HepG2 (cell line): ENCODE data around the gene POFUT2. TPM values are rescaled to one million over a fixed set of nuclear protein-coding genes. Genes with fewer than 3 reads are reported as not detected.
A peak's percentile ranks its signal among the peaks of the same experiment; 100 is the strongest.

ENCODE experiments used
- ATAC-seq: fragments of 200-7000 bp; cut with Tn5 transposase; 3 replicates; pipeline ENCODE4 v1.9.1; 2020; ENCODE audit warnings: mild to moderate bottlenecking, moderate library complexity
- BruUV-seq: library from RNA; stranded (reverse); fragments of 400-500 nt; replicated peaks from 2 replicates; lab custom pipeline; 2021; lab: Mats Ljungman, UMichigan
- CTCF ChIA-PET: fragments of 300-600 bp; formaldehyde crosslinking; extraction: SDS; loops from one replicate; lab custom pipeline; 2021; ENCODE audit warnings: low total read pairs, inconsistent platforms, low intra/inter-chr PET ratio; lab: Yijun Ruan, JAX
- POLR2A ChIA-PET: fragments of 350-600 bp; sonication (Branson Sonifier 250); formaldehyde crosslinking; loops from one replicate; lab custom pipeline; 2020; ENCODE audit warnings: antibody characterized with exemption, inconsistent platforms; lab: Yijun Ruan, JAX
- DNase-seq: peaks from one replicate; pipeline ENCODE4 v3.0.0-alpha.2; 2015; ENCODE audit warnings: low spot score
- FAIRE-seq: peaks from 3 replicates; lab custom pipeline; 2011; peaks lifted over from hg19 to GRCh38; lab: Jason Lieb, UNC
- H2AFZ ChIP-seq: one replicate; pipeline ENCODE4 v1.6.1; 2011; ENCODE audit warnings: low read length, inconsistent platforms
- H3K27ac ChIP-seq: fragments of 300-600 bp; 3 replicates; pipeline ENCODE4 v1.8.0; 2011; ENCODE audit warnings: mixed run types, mild to moderate bottlenecking, mixed read lengths, low read length, inconsistent platforms; ENCODE audit not compliant: insufficient read depth; ENCODE audit errors: extremely low read length
- H3K27me3 ChIP-seq, 2 experiments: fragments of 200-600 bp in 1 of 2; 2 replicates in 1 of 2; 3 replicates in 1 of 2; pipeline versions ENCODE4 v1.6.0 to v1.8.0; 2011; ENCODE audit warnings: low read length in 2 of 2, mild to moderate bottlenecking in 2 of 2, moderate library complexity in 2 of 2, inconsistent platforms in 1 of 2; ENCODE audit not compliant: insufficient read depth in 2 of 2, control insufficient read depth in 1 of 2
- H3K36me3 ChIP-seq, 2 experiments: fragments of 200-600 bp in 1 of 2; replicated peaks in 1 of 2; 2 replicates in 1 of 2; 3 replicates in 1 of 2; pipeline versions ENCODE4 v1.5.1 to v1.8.0; 2011; ENCODE audit warnings: low read length in 2 of 2, inconsistent platforms in 1 of 2; ENCODE audit not compliant: insufficient read depth in 2 of 2, control insufficient read depth in 1 of 2
- H3K4me1 ChIP-seq: 2 replicates; pipeline ENCODE4 v1.5.1; 2012; ENCODE audit warnings: low read length, inconsistent platforms; ENCODE audit not compliant: insufficient read depth
- H3K4me2 ChIP-seq: 2 replicates; pipeline ENCODE4 v1.6.0; 2011; ENCODE audit warnings: low read depth, low read length, inconsistent platforms
- H3K4me3 ChIP-seq, 3 experiments: fragments of 200-600 bp in 1 of 3; sonication (generic), shearing (Covaris generic) in 1 of 3; replicated peaks in 1 of 3; 2 replicates each; pipeline ENCODE4 v1.5.1; 2011 to 2016; ENCODE audit warnings: low read length in 3 of 3, inconsistent platforms in 2 of 3, low read depth in 2 of 3, mild to moderate bottlenecking in 2 of 3, control low read depth in 1 of 3, mixed read lengths in 1 of 3; ENCODE audit not compliant: insufficient read depth in 1 of 3
- H3K79me2 ChIP-seq: one replicate; pipeline ENCODE4 v1.6.1; 2011; ENCODE audit warnings: low read length, inconsistent platforms; ENCODE audit not compliant: insufficient read depth
- H3K9ac ChIP-seq: 2 replicates; pipeline ENCODE4 v1.6.0; 2011; ENCODE audit warnings: mild to moderate bottlenecking, low read depth, low read length, inconsistent platforms; ENCODE audit not compliant: insufficient read depth
- H3K9me3 ChIP-seq: 2 replicates; pipeline ENCODE4 v1.5.1; 2012; ENCODE audit warnings: mild to moderate bottlenecking, low read length
- H4K20me1 ChIP-seq: 2 replicates; pipeline ENCODE4 v1.6.0; 2011; ENCODE audit warnings: inconsistent platforms, mild to moderate bottlenecking, low read length, moderate library complexity; ENCODE audit not compliant: insufficient read depth
- ARNT ChIP-seq: fragments of 450-650 bp; IDR thresholded peaks from 2 replicates; pipeline ENCODE4 v1.6.1; 2017
- HDAC6 ChIP-seq: fragments of 200-600 bp; sonication (generic); IDR thresholded peaks from 2 replicates; pipeline ENCODE4 v1.7.0; 2017; ENCODE audit warnings: mild to moderate bottlenecking, antibody characterized with exemption, low read length, low read depth
- HNRNPL ChIP-seq: fragments of 200-400 bp; formaldehyde crosslinking; IDR thresholded peaks from 2 replicates; pipeline ENCODE4 v1.6.1; 2017; ENCODE audit warnings: mild to moderate bottlenecking, low read depth, low read length
- MIXL1 ChIP-seq: IDR thresholded peaks from 2 replicates; pipeline ENCODE4 v1.6.1; 2016
- SRY ChIP-seq: sonication (generic); formaldehyde crosslinking; IDR thresholded peaks from 2 replicates; pipeline ENCODE4 v1.8.0; 2022; ENCODE audit warnings: mild to moderate bottlenecking, missing genetic modification reagents
- XRCC5 ChIP-seq: fragments of 200-400 bp; formaldehyde crosslinking; optimal IDR thresholded peaks from 2 replicates; pipeline ENCODE3; 2017; ENCODE audit warnings: mild to moderate bottlenecking, low read length
- ZMYM3 ChIP-seq: sonication (generic); formaldehyde crosslinking; IDR thresholded peaks from 2 replicates; pipeline ENCODE4 v1.5.1; 2020; ENCODE audit warnings: mild to moderate bottlenecking, missing genetic modification reagents
- ZNF543 ChIP-seq: sonication (generic); formaldehyde crosslinking; IDR thresholded peaks from 2 replicates; pipeline ENCODE4 v1.4.0; 2020; ENCODE audit warnings: mild to moderate bottlenecking, missing genetic modification reagents
- ZNF629 ChIP-seq: sonication (generic); formaldehyde crosslinking; conservative IDR thresholded peaks from 2 replicates; pipeline ENCODE4 v1.5.0; 2020; ENCODE audit warnings: missing genetic modification reagents
- ZNF777 ChIP-seq: sonication (generic); formaldehyde crosslinking; IDR thresholded peaks from 2 replicates; pipeline ENCODE4 v1.4.0; 2020; ENCODE audit warnings: missing genetic modification reagents
- WGBS: methylation state at CpG from one replicate; pipeline ENCODE4 v1.1.6; 2017; ENCODE audit warnings: low lambda C conversion rate; 5-methylcytosine and 5-hydroxymethylcytosine counted together
- in situ Hi-C: cut with HindIII; loops from 2 replicates; pipeline ENCODE4 v1.10.0; 2017; ENCODE audit warnings: low pct_unique_long_range_greater_than_20kb; ENCODE audit not compliant: extremely low pct_ligation_motif_present
- intact Hi-C: fragments of 100-400 bp; cut with micrococcal nuclease; formaldehyde crosslinking; loops from one replicate; pipeline ENCODE4 v1.10.0; 2022; ENCODE audit not compliant: unreplicated experiment
- polyA plus RNA-seq, 8 experiments: library from polyadenylated mRNA; depleted of rRNA in 3 of 8; stranded (reverse) in 7 of 8; unstranded in 1 of 8; fragments of >200 nt; fragmentation: Illumina TruSeq in 4 of 8; extraction: Trizol in 4 of 8; gene quantifications; 2 replicates each; pipeline versions ENCODE4 v1.2.1 to v1.2.3, GENCODE V29; 2011 to 2016; ENCODE audit warnings: low read depth in 4 of 8, missing spikeins in 1 of 8, mixed read lengths in 1 of 8; ENCODE audit not compliant: insufficient read depth in 1 of 8
- total RNA-seq, 5 experiments: library from RNA; depleted of rRNA; stranded (reverse); fragments of >200 nt; fragmentation: Illumina TruSeq; extraction: Trizol; gene quantifications; 2 replicates each; pipeline ENCODE4 v1.2.3, GENCODE V29; 2016; ENCODE audit warnings: low read depth in 1 of 5
- TF ChIP-seq, protein P1 (sequence below): sonication (generic); formaldehyde crosslinking; IDR thresholded peaks from 2 replicates; pipeline ENCODE4 v1.5.1; 2020; ENCODE audit warnings: mild to moderate bottlenecking, missing genetic modification reagents, moderate library complexity
- TF ChIP-seq, protein P2 (sequence below): IDR thresholded peaks from 2 replicates; pipeline ENCODE4 v1.6.1; 2016; ENCODE audit warnings: missing biosample characterization, missing genetic modification reagents, low read depth
- TF ChIP-seq, protein P3 (sequence below): sonication (generic); formaldehyde crosslinking; IDR thresholded peaks from 2 replicates; pipeline ENCODE4 v1.5.0; 2020; ENCODE audit warnings: mild to moderate bottlenecking, missing genetic modification reagents
- TF ChIP-seq, protein P4 (sequence below): sonication (generic); formaldehyde crosslinking; IDR thresholded peaks from 2 replicates; pipeline ENCODE4 v1.4.0; 2020; ENCODE audit warnings: missing genetic modification reagents, borderline replicate concordance

Gene POFUT2
- total and polyA plus RNA-seq, 2 of the 13 experiments (the other 11 are each of a cell fraction or from before 2014, with no cell fraction given), result 22.8 to 24.0 TPM

DNA sequence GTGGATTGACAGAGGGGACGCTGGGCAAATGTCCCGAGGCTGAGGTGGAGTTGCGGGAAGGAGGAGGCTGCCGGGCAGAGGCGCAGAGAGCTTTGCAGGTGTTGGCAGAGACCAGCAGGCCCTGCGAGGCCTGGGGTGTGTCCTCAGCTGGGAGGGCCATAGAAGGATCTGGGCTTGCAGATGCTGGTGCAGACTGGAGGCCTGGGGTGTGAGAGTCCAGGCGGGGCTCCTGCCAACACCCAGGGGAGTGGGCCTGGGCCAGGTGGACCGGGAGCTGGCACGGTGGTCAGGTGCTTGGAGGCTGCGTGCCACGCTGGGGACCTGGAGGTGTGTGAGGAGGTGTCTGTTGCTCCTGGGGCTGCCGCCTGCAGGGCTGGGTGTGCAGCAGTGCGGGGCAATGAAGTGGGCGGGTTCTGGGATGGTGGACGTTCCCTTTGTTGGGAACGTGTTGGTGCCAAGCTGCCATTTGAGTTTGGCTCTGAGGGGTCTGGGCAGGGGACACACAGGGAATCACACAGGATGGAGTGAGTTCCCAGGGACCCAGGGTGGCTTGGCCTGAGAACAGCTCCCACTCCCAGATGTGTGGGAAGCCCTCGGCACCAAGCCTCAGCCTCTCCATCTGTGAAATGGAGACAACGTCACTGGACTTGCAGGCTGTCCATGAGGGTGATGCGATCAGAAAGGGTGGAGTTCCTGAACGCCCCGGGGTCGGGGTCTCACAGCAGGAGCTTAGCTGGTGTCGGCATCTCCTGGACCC is 39.9 kb upstream of the POFUT2 start:
- CTCF ChIA-PET, result no interaction called here

More for the DNA sequence above, 39.9 kb upstream of the POFUT2 start:
- no peak overlapping the region for H3K4me3 ChIP-seq
- no peaks in the 10 kb centered on the region for H4K20me1 ChIP-seq
- POLR2A ChIA-PET, result interaction anchor here (3.6 kb wide), 1 partner anchor 10 kb away, joined by 37 read pairs; no protein-coding TSS in a partner anchor
- DNase-seq, result no peak
- no peaks in the 10 kb centered on the region for H3K79me2 ChIP-seq
- no peaks in the 10 kb centered on the region for H3K36me3 ChIP-seq
- H3K9me3 ChIP-seq, result no peaks in the 10 kb centered on the region
- TF ChIP-seq ARNT (no peak), HDAC6 (no peak), ZNF543 (no peak), HNRNPL (peak; percentile 39; the same call in 1 of the 2 replicates), SRY (CRISPR knock-in tag) (no peak), ZNF777 (CRISPR knock-in tag) (no peak), MIXL1 (no peak), XRCC5 (no peak), ZMYM3 (0 out of 2 replicates have a peak, but pooled peaks have one; percentile 30), ZNF629 (CRISPR knock-in tag) (peak; percentile 83)
- TF ChIP-seq, protein P1, sequence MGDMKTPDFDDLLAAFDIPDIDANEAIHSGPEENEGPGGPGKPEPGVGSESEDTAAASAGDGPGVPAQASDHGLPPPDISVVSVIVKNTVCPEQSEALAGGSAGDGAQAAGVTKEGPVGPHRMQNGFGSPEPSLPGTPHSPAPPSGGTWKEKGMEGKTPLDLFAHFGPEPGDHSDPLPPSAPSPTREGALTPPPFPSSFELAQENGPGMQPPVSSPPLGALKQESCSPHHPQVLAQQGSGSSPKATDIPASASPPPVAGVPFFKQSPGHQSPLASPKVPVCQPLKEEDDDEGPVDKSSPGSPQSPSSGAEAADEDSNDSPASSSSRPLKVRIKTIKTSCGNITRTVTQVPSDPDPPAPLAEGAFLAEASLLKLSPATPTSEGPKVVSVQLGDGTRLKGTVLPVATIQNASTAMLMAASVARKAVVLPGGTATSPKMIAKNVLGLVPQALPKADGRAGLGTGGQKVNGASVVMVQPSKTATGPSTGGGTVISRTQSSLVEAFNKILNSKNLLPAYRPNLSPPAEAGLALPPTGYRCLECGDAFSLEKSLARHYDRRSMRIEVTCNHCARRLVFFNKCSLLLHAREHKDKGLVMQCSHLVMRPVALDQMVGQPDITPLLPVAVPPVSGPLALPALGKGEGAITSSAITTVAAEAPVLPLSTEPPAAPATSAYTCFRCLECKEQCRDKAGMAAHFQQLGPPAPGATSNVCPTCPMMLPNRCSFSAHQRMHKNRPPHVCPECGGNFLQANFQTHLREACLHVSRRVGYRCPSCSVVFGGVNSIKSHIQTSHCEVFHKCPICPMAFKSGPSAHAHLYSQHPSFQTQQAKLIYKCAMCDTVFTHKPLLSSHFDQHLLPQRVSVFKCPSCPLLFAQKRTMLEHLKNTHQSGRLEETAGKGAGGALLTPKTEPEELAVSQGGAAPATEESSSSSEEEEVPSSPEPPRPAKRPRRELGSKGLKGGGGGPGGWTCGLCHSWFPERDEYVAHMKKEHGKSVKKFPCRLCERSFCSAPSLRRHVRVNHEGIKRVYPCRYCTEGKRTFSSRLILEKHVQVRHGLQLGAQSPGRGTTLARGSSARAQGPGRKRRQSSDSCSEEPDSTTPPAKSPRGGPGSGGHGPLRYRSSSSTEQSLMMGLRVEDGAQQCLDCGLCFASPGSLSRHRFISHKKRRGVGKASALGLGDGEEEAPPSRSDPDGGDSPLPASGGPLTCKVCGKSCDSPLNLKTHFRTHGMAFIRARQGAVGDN (CRISPR knock-in tag), result no peak
- TF ChIP-seq, protein P2, sequence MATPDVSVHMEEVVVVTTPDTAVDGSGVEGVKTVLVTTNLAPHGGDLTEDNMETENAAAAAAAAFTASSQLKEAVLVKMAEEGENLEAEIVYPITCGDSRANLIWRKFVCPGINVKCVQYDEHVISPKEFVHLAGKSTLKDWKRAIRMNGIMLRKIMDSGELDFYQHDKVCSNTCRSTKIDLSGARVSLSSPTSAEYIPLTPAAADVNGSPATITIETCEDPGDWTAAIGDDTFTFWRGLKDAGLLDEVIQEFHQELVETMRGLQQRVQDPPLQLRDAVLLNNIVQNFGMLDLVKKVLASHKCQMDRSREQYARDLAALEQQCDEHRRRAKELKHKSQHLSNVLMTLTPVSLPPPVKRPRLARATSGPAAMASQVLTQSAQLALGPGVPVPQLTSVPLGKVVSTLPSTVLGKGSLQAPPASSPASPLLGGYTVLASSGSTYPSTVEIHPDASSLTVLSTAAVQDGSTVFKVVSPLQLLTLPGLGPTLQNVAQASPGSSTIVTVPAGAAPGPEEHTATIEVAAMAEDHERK (CRISPR knock-in tag), result no peak
- TF ChIP-seq, protein P3, sequence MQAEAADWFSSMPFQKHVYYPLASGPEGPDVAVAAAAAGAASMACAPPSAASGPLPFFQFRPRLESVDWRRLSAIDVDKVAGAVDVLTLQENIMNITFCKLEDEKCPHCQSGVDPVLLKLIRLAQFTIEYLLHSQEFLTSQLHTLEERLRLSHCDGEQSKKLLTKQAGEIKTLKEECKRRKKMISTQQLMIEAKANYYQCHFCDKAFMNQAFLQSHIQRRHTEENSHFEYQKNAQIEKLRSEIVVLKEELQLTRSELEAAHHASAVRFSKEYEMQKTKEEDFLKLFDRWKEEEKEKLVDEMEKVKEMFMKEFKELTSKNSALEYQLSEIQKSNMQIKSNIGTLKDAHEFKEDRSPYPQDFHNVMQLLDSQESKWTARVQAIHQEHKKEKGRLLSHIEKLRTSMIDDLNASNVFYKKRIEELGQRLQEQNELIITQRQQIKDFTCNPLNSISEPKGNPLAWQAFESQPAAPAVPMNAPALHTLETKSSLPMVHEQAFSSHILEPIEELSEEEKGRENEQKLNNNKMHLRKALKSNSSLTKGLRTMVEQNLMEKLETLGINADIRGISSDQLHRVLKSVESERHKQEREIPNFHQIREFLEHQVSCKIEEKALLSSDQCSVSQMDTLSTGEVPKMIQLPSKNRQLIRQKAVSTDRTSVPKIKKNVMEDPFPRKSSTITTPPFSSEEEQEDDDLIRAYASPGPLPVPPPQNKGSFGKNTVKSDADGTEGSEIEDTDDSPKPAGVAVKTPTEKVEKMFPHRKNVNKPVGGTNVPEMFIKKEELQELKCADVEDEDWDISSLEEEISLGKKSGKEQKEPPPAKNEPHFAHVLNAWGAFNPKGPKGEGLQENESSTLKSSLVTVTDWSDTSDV (CRISPR knock-in tag), result peak; percentile 38; the same call in 1 of the 2 replicates
- TF ChIP-seq, protein P4, sequence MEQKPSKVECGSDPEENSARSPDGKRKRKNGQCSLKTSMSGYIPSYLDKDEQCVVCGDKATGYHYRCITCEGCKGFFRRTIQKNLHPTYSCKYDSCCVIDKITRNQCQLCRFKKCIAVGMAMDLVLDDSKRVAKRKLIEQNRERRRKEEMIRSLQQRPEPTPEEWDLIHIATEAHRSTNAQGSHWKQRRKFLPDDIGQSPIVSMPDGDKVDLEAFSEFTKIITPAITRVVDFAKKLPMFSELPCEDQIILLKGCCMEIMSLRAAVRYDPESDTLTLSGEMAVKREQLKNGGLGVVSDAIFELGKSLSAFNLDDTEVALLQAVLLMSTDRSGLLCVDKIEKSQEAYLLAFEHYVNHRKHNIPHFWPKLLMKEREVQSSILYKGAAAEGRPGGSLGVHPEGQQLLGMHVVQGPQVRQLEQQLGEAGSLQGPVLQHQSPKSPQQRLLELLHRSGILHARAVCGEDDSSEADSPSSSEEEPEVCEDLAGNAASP, result no peak
- TF ChIP-seq, all 625 proteins: peak for 4
- no TSS peak for BruUV-seq
- Histone ChIP-seq H3K27me3 (no peaks in the 10 kb centered on the region), H3K4me1 (peaks cover 83% of the 10 kb centered on the region), H3K9ac (no peak overlapping the region), H3K27ac (no peak overlapping the region), H2AFZ (no peak overlapping the region), H3K4me2 (no peak overlapping the region)
- intact Hi-C loops (no loop called here), in situ Hi-C loops (no loop called here)
- ATAC-seq (no peak), FAIRE-seq (no peak)
- 85% methylated on average over 8 of the region's 23 CpGs for whole genome bisulfite sequencing
